Measurements from ENCODE around the gene APOH. TPM values are rescaled to one million over a fixed set of nuclear protein-coding genes. Genes with fewer than 3 reads are reported as not detected.

Gene APOH
- total and polyA plus RNA-seq, 2 of the 8 experiments (the other 6 are each of a cell fraction or from before 2014, with no cell fraction given), result not detected

DNA sequence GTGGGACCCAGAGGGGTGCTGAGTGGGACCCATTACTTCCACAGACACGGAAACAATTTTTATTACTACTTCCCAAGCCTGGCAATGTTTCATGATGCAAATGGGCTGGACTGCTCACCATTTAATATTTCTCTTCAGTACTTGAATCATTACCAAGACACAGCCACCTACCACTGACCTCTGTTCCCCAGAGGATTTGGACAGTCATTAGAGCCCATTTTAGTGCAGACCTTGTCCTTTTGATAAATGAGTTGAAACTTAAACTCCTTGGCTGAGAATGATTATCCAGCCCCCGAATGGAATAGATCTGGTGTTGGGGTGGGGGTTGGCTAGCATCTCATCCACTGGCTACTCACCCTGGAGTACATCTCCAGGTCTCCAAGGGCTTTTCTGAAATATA, 33.6 kb upstream of the APOH start:
- H3K79me2 ChIP-seq (ENCODE audit: control insufficient read depth in 1 of 2, insufficient read depth in 2 of 2, low read length in 2 of 2), result no peaks in the 10 kb centered on the region
- CTCF ChIA-PET (ENCODE audit: partially characterized antibody), result no interaction called here
- no peak overlapping the region for H2AFZ ChIP-seq (ENCODE audit: low read length)
- no peaks in the 10 kb centered on the region for H3K4me1 ChIP-seq (replicated peaks in 1 of 4; ENCODE audit: control insufficient read depth in 3 of 4, insufficient read depth in 4 of 4, low read length in 3 of 4)
- no peak for DNase-seq (ENCODE audit: low read depth in 1 of 2, low spot score in 2 of 2)
- H2BK20ac ChIP-seq (ENCODE audit: low read length), result no peak overlapping the region
- H4K20me1 ChIP-seq (replicated peaks in 1 of 2; ENCODE audit: control insufficient read depth in 1 of 2, insufficient read depth in 2 of 2, low read length in 2 of 2), result no peaks in the 10 kb centered on the region
- H3K4me3 ChIP-seq (ENCODE audit: extremely low read depth in 1 of 4, insufficient read depth in 2 of 4, low read depth in 3 of 4, low read length in 4 of 4), result no peak overlapping the region
- no peak overlapping the region for H3K56ac ChIP-seq (replicated peaks; ENCODE audit: insufficient read length, low read depth, low read length)
- H2AK5ac ChIP-seq (ENCODE audit: low read depth, low read length), result no peak overlapping the region
- H3K79me1 ChIP-seq (ENCODE audit: low read depth, low read length), result no peaks in the 10 kb centered on the region
- no peak overlapping the region for H3K9ac ChIP-seq (replicated peaks in 1 of 4; ENCODE audit: extremely low read depth in 1 of 4, low read depth in 3 of 4, low read length in 3 of 4)
- H3K14ac ChIP-seq (ENCODE audit: insufficient read length), result no peak overlapping the region
- POLR2A ChIA-PET (ENCODE audit: partially characterized antibody), result no interaction called here
- H4K8ac ChIP-seq (ENCODE audit: extremely low read depth, insufficient read depth, low read length), result no peak overlapping the region
- H2BK15ac ChIP-seq (ENCODE audit: low read length), result no peak overlapping the region
- WGBS, 2 experiments (ENCODE audit: extremely low coverage in 1 of 2, insufficient coverage in 1 of 2, insufficient read length in 1 of 2, insufficient replicate concordance in 2 of 2, low coverage in 1 of 2, low lambda C conversion rate in 2 of 2, missing lambda C conversion rate in 1 of 2), result 86% methylated on average over 2 of the region's 2 CpGs; no CpG with 5 or more reads in 1 of the 2 experiments
- no peak overlapping the region for H3K18ac ChIP-seq (ENCODE audit: extremely low read depth, low read length)
- no peak overlapping the region for H3K27ac ChIP-seq (ENCODE audit: low read depth, low read length)
- H3K9me3 ChIP-seq (ENCODE audit: insufficient read depth in 2 of 2, low read depth in 1 of 2, low read length in 1 of 2), result no peaks in the 10 kb centered on the region
- no peaks in the 10 kb centered on the region for H3K36me3 ChIP-seq (ENCODE audit: control insufficient read depth in 2 of 4, insufficient read depth in 4 of 4, low read length in 3 of 4)
- H3K27me3 ChIP-seq (replicated peaks in 1 of 4; ENCODE audit: control insufficient read depth in 3 of 4, extremely low read depth in 1 of 4, insufficient read depth in 3 of 4, low read length in 3 of 4), result no peaks in the 10 kb centered on the region
- no peak overlapping the region for H3K4me2 ChIP-seq (ENCODE audit: insufficient read depth in 1 of 2, low read depth in 2 of 2, low read length in 2 of 2)
- no peak overlapping the region for H3K23ac ChIP-seq (ENCODE audit: insufficient read length)
- no peaks in the 10 kb centered on the region for H3K23me2 ChIP-seq (ENCODE audit: low read depth, low read length)
- H4K91ac ChIP-seq (replicated peaks; ENCODE audit: insufficient read length, low read length), result no peak overlapping the region
- H2BK5ac ChIP-seq (ENCODE audit: low read depth, low read length), result no peak overlapping the region
- H2BK12ac ChIP-seq (ENCODE audit: low read depth, low read length), result no peak overlapping the region
- FAIRE-seq, result no peak
- no peak overlapping the region for H3K4ac ChIP-seq (replicated peaks; ENCODE audit: insufficient read length, low read depth, low read length)
- H4K5ac ChIP-seq (ENCODE audit: insufficient read length, low read depth, low read length), result no peak overlapping the region
- H2BK120ac ChIP-seq (replicated peaks; ENCODE audit: low read depth, low read length), result no peak overlapping the region
- TF ChIP-seq EGR1 (IDR thresholded peaks at IDR 0.05; ENCODE audit: borderline replicate concordance, low read depth, low read length) (no peak), BCL11A (IDR thresholded peaks at IDR 0.05; ENCODE audit: low read depth in 2 of 2, low read length in 2 of 2) (no peak), TCF12 (IDR thresholded peaks at IDR 0.05; ENCODE audit: low read depth, low read length) (no peak), ASH2L (IDR thresholded peaks at IDR 0.05; ENCODE audit: low read length) (no peak), GABPA (IDR thresholded peaks at IDR 0.05; ENCODE audit: borderline replicate concordance, insufficient read depth, low read length) (no peak), EZH2 (IDR thresholded peaks at IDR 0.05; ENCODE audit: low read depth, low read length, severe bottlenecking) (no peak), CREB1 (IDR thresholded peaks at IDR 0.05) (no peak), ZNF274 (IDR thresholded peaks at IDR 0.05; ENCODE audit: borderline replicate concordance, extremely low read depth, low read length) (no peak), NANOG (IDR thresholded peaks at IDR 0.05; ENCODE audit: insufficient read depth, low read depth, low read length, poor library complexity, severe bottlenecking) (no peak), TBP (IDR thresholded peaks at IDR 0.05; ENCODE audit: low read depth, low read length) (no peak), SRF (IDR thresholded peaks at IDR 0.05; ENCODE audit: low read depth, low read length) (no peak), PHF8 (conservative IDR thresholded peaks at IDR 0.05; ENCODE audit: low read depth, low read length) (no peak), RNF2 (IDR thresholded peaks at IDR 0.05; ENCODE audit: borderline replicate concordance, low read depth, low read length, missing control alignments, poor library complexity, severe bottlenecking) (no peak), CEBPB (IDR thresholded peaks at IDR 0.05; ENCODE audit: low read depth, low read length) (no peak), JUND (IDR thresholded peaks at IDR 0.05; ENCODE audit: low read length) (no peak), KDM1A (IDR thresholded peaks at IDR 0.05; ENCODE audit: borderline replicate concordance, low read length) (no peak)

Data from H1 (cell line).